HG03432 (cell line): Measurements from ENCODE around the gene ARHGAP24.
"Not testable (repeated sequence)": the region's sequence is repeated elsewhere in the genome, so short reads cannot be mapped to it uniquely, and the experiment has no call there.

Source experiments
- ATAC-seq: cut with Tn5 transposase; IDR thresholded peaks from one replicate; pipeline ENCODE4 v1.9.1; 2021; ENCODE audit warnings: mild to moderate bottlenecking, moderate library complexity; ENCODE audit not compliant: unreplicated experiment

ARHGAP24 gene

GRCh38 chr4:85798012-85798770 lies 323.2 kb downstream of the ARHGAP24 start:
- ATAC-seq: no peak

- ATAC-seq: no peak
These were observed 328.9 kb downstream of the ARHGAP24 start for GRCh38 chr4:85803856-85804255.

- ATAC-seq: no peak
These were observed 330.9 kb downstream of the ARHGAP24 start for GRCh38 chr4:85805891-85806290.

GRCh38 chr4:85806334-85806733 lies 331.4 kb downstream of the ARHGAP24 start:
- no peak for ATAC-seq

GRCh38 chr4:85807247-85807950 lies 332.4 kb downstream of the ARHGAP24 start:
- ATAC-seq: no peak

- ATAC-seq: no peak
These were observed 333.2 kb downstream of the ARHGAP24 start for GRCh38 chr4:85808104-85808503.

- no peak for ATAC-seq
These were observed 333.9 kb downstream of the ARHGAP24 start for GRCh38 chr4:85808864-85809263.

- ATAC-seq: no peak
These were observed 337.8 kb downstream of the ARHGAP24 start for GRCh38 chr4:85812776-85813175.

GRCh38 chr4:85815796-85816459 lies 341.0 kb downstream of the ARHGAP24 start:
- ATAC-seq: no peak

GRCh38 chr4:85818700-85819099 lies 343.8 kb downstream of the ARHGAP24 start:
- no peak for ATAC-seq

GRCh38 chr4:85820101-85820500 lies 345.2 kb downstream of the ARHGAP24 start:
- ATAC-seq: not testable (repeated sequence)

GRCh38 chr4:85821688-85822455 lies 346.9 kb downstream of the ARHGAP24 start:
- no peak for ATAC-seq

GRCh38 chr4:85823295-85823694 lies 348.3 kb downstream of the ARHGAP24 start:
- ATAC-seq: no peak

- no peak for ATAC-seq
These were observed 349.4 kb downstream of the ARHGAP24 start for GRCh38 chr4:85824166-85824945.

- ATAC-seq: peak; percentile 66
These were observed 351.2 kb downstream of the ARHGAP24 start for GRCh38 chr4:85826060-85826678.

GRCh38 chr4:85828027-85828890 lies 353.3 kb downstream of the ARHGAP24 start:
- ATAC-seq: no peak

- ATAC-seq: no peak
These were observed 354.5 kb downstream of the ARHGAP24 start for GRCh38 chr4:85829276-85830051.

- no peak for ATAC-seq
These were observed 356.7 kb downstream of the ARHGAP24 start for GRCh38 chr4:85831647-85832046.
